GM21737 (cell line): ENCODE data around the gene ING5.
A peak's percentile ranks its signal among the peaks of the same experiment; 100 is the strongest.
"Not testable (repeated sequence)": the region's sequence is repeated elsewhere in the genome, so short reads cannot be mapped to it uniquely, and the experiment has no call there.

ENCODE experiments used
- ATAC-seq: cut with Tn5 transposase; IDR thresholded peaks from one replicate; pipeline ENCODE4 v1.9.1; 2021; ENCODE audit warnings: mild to moderate bottlenecking, moderate library complexity; ENCODE audit not compliant: unreplicated experiment

The ING5 gene

GRCh38 chr2:241703032-241703604 lies 1.3 kb downstream of the ING5 start:
- ATAC-seq = no peak

GRCh38 chr2:241706537-241706936 lies 4.7 kb downstream of the ING5 start:
- no peak for ATAC-seq

- ATAC-seq = no peak
Measured at GRCh38 chr2:241708879-241709278, 7.0 kb downstream of the ING5 start.

- no peak for ATAC-seq
Measured at GRCh38 chr2:241719093-241719492, 17.3 kb downstream of the ING5 start.

GRCh38 chr2:241720099-241720498 lies 18.3 kb downstream of the ING5 start:
- no peak for ATAC-seq

- ATAC-seq = no peak
Measured at GRCh38 chr2:241720560-241720959, 18.7 kb downstream of the ING5 start.

GRCh38 chr2:241721852-241722251 lies 20.0 kb downstream of the ING5 start:
- no peak for ATAC-seq

- no peak for ATAC-seq
Measured at GRCh38 chr2:241722896-241723454, 21.1 kb downstream of the ING5 start.

GRCh38 chr2:241724259-241724974 lies 22.6 kb downstream of the ING5 start:
- no peak for ATAC-seq

GRCh38 chr2:241724975-241725870 lies 23.4 kb downstream of the ING5 start:
- no peak for ATAC-seq

- ATAC-seq = no peak
Measured at GRCh38 chr2:241726459-241726858, 24.6 kb downstream of the ING5 start.

GRCh38 chr2:241728000-241728399 lies 26.2 kb downstream of the ING5 start:
- no peak for ATAC-seq

- ATAC-seq = no peak
Measured at GRCh38 chr2:241728627-241729026, 26.8 kb downstream of the ING5 start.

GRCh38 chr2:241729868-241730267 lies 28.0 kb downstream of the ING5 start:
- no peak for ATAC-seq

GRCh38 chr2:241730671-241731293 lies 28.9 kb downstream of the ING5 start:
- no peak for ATAC-seq

GRCh38 chr2:241732513-241733186 lies 30.8 kb downstream of the ING5 start:
- ATAC-seq = not testable (repeated sequence)

GRCh38 chr2:241733391-241734207 lies 31.8 kb downstream of the ING5 start:
- no peak for ATAC-seq

- ATAC-seq = peak; percentile 25
Measured at GRCh38 chr2:241734208-241734466, 32.3 kb downstream of the ING5 start.

- peak; percentile 85 for ATAC-seq
Measured at GRCh38 chr2:241734467-241735208, 32.8 kb downstream of the ING5 start, which contains the start of gene D2HGDH. Gene D2HGDH (plus strand): TSS chr2:241734630. CDS start chr2:241735225, 595 bp downstream.
